Activated CD4-positive, alpha-beta T cell treated with anti-CD3 and anti-CD28 coated beads for 36 hours (primary cell): Measurements from ENCODE around the gene ATAD3A. TPM values are rescaled to one million over a fixed set of nuclear protein-coding genes. Genes with fewer than 3 reads are reported as not detected.

ENCODE experiments used
- ATAC-seq: fragments of 200-7000 bp; cut with Tn5 transposase; one replicate; pipeline ENCODE4 v1.10.0; 2021; ENCODE audit warnings: mild to moderate bottlenecking, moderate library complexity
- CTCF ChIA-PET: fragments of 350-600 bp; sonication (Branson Sonifier 250); formaldehyde crosslinking; loops from one replicate; lab custom pipeline; 2021; ENCODE audit warnings: antibody characterized with exemption; lab: Charles Lee
- POLR2A ChIA-PET: fragments of 350-600 bp; sonication (Branson Sonifier 250); formaldehyde crosslinking; loops from one replicate; lab custom pipeline; 2021; ENCODE audit warnings: antibody characterized with exemption, inconsistent platforms; lab: Charles Lee
- DNase-seq: peaks from one replicate; pipeline ENCODE4 v3.0.0-alpha.2; 2020
- H3K27ac Mint-ChIP-seq: one replicate; pipeline ENCODE4 v1.8.0; 2021; ENCODE audit warnings: mixed read lengths
- H3K27me3 Mint-ChIP-seq: one replicate; pipeline ENCODE4 v1.8.0; 2021; ENCODE audit warnings: mixed read lengths
- H3K36me3 Mint-ChIP-seq: one replicate; pipeline ENCODE4 v1.8.0; 2021; ENCODE audit warnings: low read depth, mixed read lengths
- H3K4me1 Mint-ChIP-seq: one replicate; pipeline ENCODE4 v1.8.0; 2021; ENCODE audit warnings: mixed read lengths
- H3K4me3 Mint-ChIP-seq: one replicate; pipeline ENCODE4 v1.8.0; 2021; ENCODE audit warnings: mild to moderate bottlenecking, moderate library complexity, mixed read lengths
- H3K9me3 Mint-ChIP-seq: one replicate; pipeline ENCODE4 v1.8.0; 2021; ENCODE audit warnings: low read depth, mixed read lengths
- intact Hi-C, 2 experiments: fragments of 100-400 bp; cut with DNase I in 1 of 2; cut with micrococcal nuclease in 1 of 2; formaldehyde crosslinking; loops; one replicate each; pipeline versions ENCODE4 v1.14.2 to v1.15.1; 2022 to 2024; cut with DNase I, micrococcal nuclease
- total RNA-seq, 2 experiments: library from RNA; stranded (reverse); gene quantifications; one replicate each; pipeline ENCODE4 v1.2.3, GENCODE V29; 2021

ATAD3A gene
- total RNA-seq, 2 experiments from 2014 or later: 39.9 to 42.9 TPM

- no peaks in the 10 kb centered on the region for H3K9me3 Mint-ChIP-seq
- H3K4me3 Mint-ChIP-seq: no peak overlapping the region
- CTCF ChIA-PET: no interaction called here
- ATAC-seq (no peak), DNase-seq (peak; percentile 50)
- POLR2A ChIA-PET: no interaction called here
- intact Hi-C loops: no loop called here
- H3K27ac Mint-ChIP-seq: no peak overlapping the region
- H3K36me3 Mint-ChIP-seq: peaks cover 10% of the 10 kb centered on the region
- no peaks in the 10 kb centered on the region for H3K27me3 Mint-ChIP-seq
- no peaks in the 10 kb centered on the region for H3K4me1 Mint-ChIP-seq
Measured at GRCh38 chr1:1542766-1543705, 31.1 kb downstream of the ATAD3A start.

DNA sequence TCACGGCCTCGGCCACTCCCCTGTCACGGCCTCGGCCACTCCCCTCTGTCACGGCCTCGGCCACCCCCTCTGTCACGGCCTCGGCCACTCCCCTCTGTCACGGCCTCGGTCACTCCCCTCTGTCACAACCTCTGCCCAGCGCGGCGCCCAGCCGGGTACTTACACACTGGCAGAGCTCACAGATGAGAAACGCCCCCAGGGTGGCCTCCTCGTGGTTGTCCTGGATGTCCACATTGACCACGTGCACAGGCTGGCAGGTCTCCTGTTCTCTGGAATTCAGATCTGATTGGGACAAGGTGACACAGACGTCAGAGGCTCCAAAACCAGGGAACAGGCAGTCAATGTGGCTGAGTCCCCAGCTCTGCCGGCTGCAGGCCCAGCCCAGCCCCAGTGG lies 31.7 kb downstream of the ATAD3A start:
- H3K4me1 Mint-ChIP-seq: no peaks in the 10 kb centered on the region
- CTCF ChIA-PET: no interaction called here
- POLR2A ChIA-PET: no interaction called here

GRCh38 chr1:1544544-1544943 lies 32.6 kb downstream of the ATAD3A start:
- ChIA-PET POLR2A (no interaction called here), CTCF (no interaction called here)
- Mint-ChIP-seq H3K4me1 (no peaks in the 10 kb centered on the region), H3K36me3 (peaks cover 10% of the 10 kb centered on the region), H3K4me3 (no peak overlapping the region), H3K27ac (no peak overlapping the region), H3K27me3 (no peaks in the 10 kb centered on the region), H3K9me3 (no peaks in the 10 kb centered on the region)
- no peak for DNase-seq
- no peak for ATAC-seq
- intact Hi-C loops: no loop called here

More for the DNA sequence above, 31.7 kb downstream of the ATAD3A start:
- Mint-ChIP-seq H3K4me3 (no peak overlapping the region), H3K36me3 (peaks cover 10% of the 10 kb centered on the region), H3K27me3 (no peaks in the 10 kb centered on the region), H3K27ac (no peak overlapping the region), H3K9me3 (no peaks in the 10 kb centered on the region)
- no peak for ATAC-seq
- no peak for DNase-seq
- intact Hi-C loops: no loop called here

DNA sequence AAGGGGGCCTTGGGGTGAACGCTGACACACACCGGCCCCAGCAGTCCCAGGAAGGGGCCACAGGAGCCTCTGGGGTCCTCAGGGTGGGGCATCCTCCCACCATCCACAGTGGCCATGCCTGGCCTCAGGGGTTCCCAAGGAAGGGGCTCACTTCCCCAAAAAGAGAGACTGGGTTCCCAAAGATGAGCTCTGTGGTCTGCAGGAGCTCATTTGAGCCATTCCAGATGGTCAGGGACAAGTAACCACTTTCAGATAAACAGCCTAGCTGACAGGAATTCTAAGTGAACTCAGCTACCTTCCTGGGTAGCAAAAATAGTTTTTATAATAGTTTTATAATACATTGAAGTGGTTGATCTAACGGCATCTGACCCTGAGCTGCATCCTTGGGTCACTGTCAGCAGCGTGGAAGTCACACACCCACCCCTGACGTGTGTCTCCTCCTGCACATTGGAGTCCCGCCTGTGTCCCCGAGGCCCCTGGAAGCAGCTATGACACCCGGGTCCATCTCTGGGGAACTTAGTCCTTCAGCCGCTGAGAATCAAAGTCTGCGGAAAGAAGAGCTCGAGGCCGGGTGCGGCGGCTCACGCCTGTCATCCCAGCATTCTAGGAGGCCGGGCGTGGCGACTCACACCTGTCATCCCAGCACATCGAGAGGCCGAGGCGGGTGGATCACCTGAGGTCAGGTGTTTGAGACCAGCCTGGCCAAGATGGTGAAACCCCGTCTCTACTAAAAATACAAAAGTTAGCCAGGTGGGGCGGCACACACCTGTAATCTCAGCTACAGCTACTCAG lies 34.2 kb downstream of the ATAD3A start:
- intact Hi-C loops: no loop called here
- H3K9me3 Mint-ChIP-seq: no peaks in the 10 kb centered on the region
- CTCF ChIA-PET: interaction anchor here (0.7 to 1.1 kb wide), 2 partner anchors 45 to 69 kb away, joined by 3 to 4 read pairs; partner anchors contain the start of gene MIB2
- POLR2A ChIA-PET: interaction anchor here (0.6 kb wide), 1 partner anchor 587 kb away, joined by 3 read pairs; no protein-coding TSS in a partner anchor
- H3K4me1 Mint-ChIP-seq: no peaks in the 10 kb centered on the region
- H3K27me3 Mint-ChIP-seq: no peaks in the 10 kb centered on the region
- no peak overlapping the region for H3K4me3 Mint-ChIP-seq
- no peak overlapping the region for H3K27ac Mint-ChIP-seq
- DNase-seq: no peak
- ATAC-seq: no peak
- H3K36me3 Mint-ChIP-seq: peaks cover 10% of the 10 kb centered on the region

GRCh38 chr1:1547011-1547410 lies 35.0 kb downstream of the ATAD3A start:
- intact Hi-C loops: no loop called here
- CTCF ChIA-PET: interaction anchor here (1.1 kb wide), 1 partner anchor 68 kb away, joined by 4 read pairs; the partner anchor contains the start of gene MIB2
- no peak for DNase-seq
- Mint-ChIP-seq H3K4me3 (no peak overlapping the region), H3K27me3 (no peaks in the 10 kb centered on the region), H3K36me3 (peaks cover 5% of the 10 kb centered on the region), H3K9me3 (no peaks in the 10 kb centered on the region), H3K4me1 (no peaks in the 10 kb centered on the region), H3K27ac (no peak overlapping the region)
- ATAC-seq: no peak
- POLR2A ChIA-PET: interaction anchor here (0.6 kb wide), 1 partner anchor 318 kb away, joined by 5 read pairs; no protein-coding TSS in a partner anchor

DNA sequence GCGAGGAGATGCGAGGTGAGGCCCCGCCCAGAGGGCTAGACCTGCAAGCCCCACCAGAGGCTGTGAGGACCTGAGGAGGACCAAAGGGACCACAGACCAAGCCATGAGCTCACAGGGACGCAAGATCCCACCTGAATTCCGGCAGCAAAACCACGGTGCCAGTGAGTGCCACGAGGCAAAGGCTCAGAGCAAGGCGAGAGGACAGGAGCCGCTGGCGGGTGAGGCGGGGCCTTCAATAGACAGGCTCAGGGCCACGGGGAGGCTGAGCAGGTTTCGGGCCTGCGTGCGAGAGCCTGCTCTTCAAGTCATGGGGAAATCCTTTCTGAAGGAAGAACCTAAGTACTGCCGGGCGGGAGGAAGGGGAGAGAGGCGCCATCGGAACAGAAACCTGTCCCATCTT lies 35.5 kb downstream of the ATAD3A start:
- Mint-ChIP-seq H3K36me3 (peaks cover 4% of the 10 kb centered on the region), H3K27me3 (no peaks in the 10 kb centered on the region), H3K27ac (no peak overlapping the region), H3K9me3 (no peaks in the 10 kb centered on the region), H3K4me3 (no peak overlapping the region), H3K4me1 (no peaks in the 10 kb centered on the region)
- intact Hi-C loops: no loop called here
- DNase-seq (no peak), ATAC-seq (no peak)
- ChIA-PET POLR2A (no interaction called here), CTCF (interaction anchor here (1.1 kb wide), 1 partner anchor 67 kb away, joined by 4 read pairs; the partner anchor contains the start of gene MIB2)

GRCh38 chr1:1548591-1548990 lies 36.6 kb downstream of the ATAD3A start:
- POLR2A ChIA-PET: interaction anchor here (0.6 kb wide), 1 partner anchor 173 kb away, joined by 5 read pairs; the partner anchor contains the start of gene AURKAIP1
- no peak overlapping the region for H3K27ac Mint-ChIP-seq
- DNase-seq: no peak
- no peak overlapping the region for H3K4me3 Mint-ChIP-seq
- CTCF ChIA-PET: no interaction called here
- no peak for ATAC-seq
- no peaks in the 10 kb centered on the region for H3K27me3 Mint-ChIP-seq
- H3K9me3 Mint-ChIP-seq: no peaks in the 10 kb centered on the region
- intact Hi-C loops: no loop called here
- no peaks in the 10 kb centered on the region for H3K36me3 Mint-ChIP-seq
- no peaks in the 10 kb centered on the region for H3K4me1 Mint-ChIP-seq

GRCh38 chr1:1550087-1550486 lies 38.1 kb downstream of the ATAD3A start:
- intact Hi-C loops: no loop called here
- CTCF ChIA-PET: no interaction called here

DNA sequence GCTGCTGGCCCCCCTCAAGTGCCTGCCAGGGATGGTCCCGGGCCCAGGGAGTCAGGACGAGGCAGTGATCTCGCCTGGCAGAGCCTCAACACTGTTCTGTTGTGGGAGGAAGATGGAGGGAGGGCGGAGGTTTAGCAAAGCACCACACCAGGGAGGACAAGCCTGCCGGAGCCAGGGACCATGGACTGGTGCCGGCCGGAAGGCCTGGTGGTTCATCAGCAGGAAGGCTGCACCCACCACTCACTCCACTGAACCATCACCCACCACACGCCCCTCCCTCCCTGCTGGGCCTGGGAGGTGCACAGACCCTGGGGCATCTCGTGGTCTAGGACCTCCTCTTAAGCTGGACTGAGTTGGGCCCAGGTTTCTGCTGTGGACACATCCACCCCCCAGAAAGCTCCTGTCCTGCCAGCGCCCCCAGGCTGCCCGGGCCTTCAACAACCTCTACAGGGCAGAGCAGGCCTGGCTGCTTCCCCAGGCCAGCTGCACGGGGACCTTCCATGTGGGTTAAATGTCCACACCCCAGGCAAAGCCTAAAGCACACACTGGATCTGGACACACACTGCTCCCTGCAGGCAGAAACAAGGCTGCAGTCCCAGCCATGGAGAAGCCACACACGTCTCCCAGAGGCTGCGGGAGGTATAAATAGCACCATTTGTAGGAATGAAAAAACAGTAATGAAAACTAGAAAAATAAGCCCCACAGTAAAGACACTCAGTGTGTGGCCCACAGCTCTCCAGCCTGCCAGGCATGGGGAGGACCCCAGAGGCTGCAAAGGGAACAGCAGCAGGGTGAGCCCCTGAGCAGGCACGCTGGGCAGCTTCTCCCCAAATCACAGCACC lies 38.9 kb downstream of the ATAD3A start:
- peaks cover 5% of the 10 kb centered on the region for H3K4me1 Mint-ChIP-seq
- ChIA-PET POLR2A (no interaction called here), CTCF (interaction anchor here (0.8 to 0.9 kb wide), 2 partner anchors 13 to 46 kb away, joined by 3 to 5 read pairs; no protein-coding TSS in a partner anchor)
- no peaks in the 10 kb centered on the region for H3K9me3 Mint-ChIP-seq
- intact Hi-C loops: no loop called here
- ATAC-seq (peak; percentile 42), DNase-seq (no peak)
- no peaks in the 10 kb centered on the region for H3K36me3 Mint-ChIP-seq
- H3K4me3 Mint-ChIP-seq: no peak overlapping the region
- H3K27me3 Mint-ChIP-seq: no peaks in the 10 kb centered on the region
- no peak overlapping the region for H3K27ac Mint-ChIP-seq

More at GRCh38 chr1:1550087-1550486, 38.1 kb downstream of the ATAD3A start:
- no peaks in the 10 kb centered on the region for H3K27me3 Mint-ChIP-seq
- no peaks in the 10 kb centered on the region for H3K9me3 Mint-ChIP-seq
- no peak overlapping the region for H3K4me3 Mint-ChIP-seq
- POLR2A ChIA-PET: no interaction called here
- ATAC-seq: no peak
- no peak overlapping the region for H3K27ac Mint-ChIP-seq
- H3K36me3 Mint-ChIP-seq: no peaks in the 10 kb centered on the region
- no peak for DNase-seq
- peaks cover 2% of the 10 kb centered on the region for H3K4me1 Mint-ChIP-seq

GRCh38 chr1:1551524-1552262 lies 39.7 kb downstream of the ATAD3A start:
- ChIA-PET POLR2A (no interaction called here), CTCF (interaction anchor here (0.8 to 0.9 kb wide), 2 partner anchors 12 to 47 kb away, joined by 3 to 5 read pairs; no protein-coding TSS in a partner anchor)
- Mint-ChIP-seq H3K9me3 (no peaks in the 10 kb centered on the region), H3K4me1 (peaks cover 5% of the 10 kb centered on the region), H3K27ac (no peak overlapping the region), H3K27me3 (no peaks in the 10 kb centered on the region), H3K36me3 (no peaks in the 10 kb centered on the region), H3K4me3 (no peak overlapping the region)
- ATAC-seq (no peak), DNase-seq (no peak)
- intact Hi-C loops: no loop called here
